ENCODE results near the gene ALOX5AP.
A peak's percentile ranks its signal among the peaks of the same experiment; 100 is the strongest.

ALOX5AP gene

DNA sequence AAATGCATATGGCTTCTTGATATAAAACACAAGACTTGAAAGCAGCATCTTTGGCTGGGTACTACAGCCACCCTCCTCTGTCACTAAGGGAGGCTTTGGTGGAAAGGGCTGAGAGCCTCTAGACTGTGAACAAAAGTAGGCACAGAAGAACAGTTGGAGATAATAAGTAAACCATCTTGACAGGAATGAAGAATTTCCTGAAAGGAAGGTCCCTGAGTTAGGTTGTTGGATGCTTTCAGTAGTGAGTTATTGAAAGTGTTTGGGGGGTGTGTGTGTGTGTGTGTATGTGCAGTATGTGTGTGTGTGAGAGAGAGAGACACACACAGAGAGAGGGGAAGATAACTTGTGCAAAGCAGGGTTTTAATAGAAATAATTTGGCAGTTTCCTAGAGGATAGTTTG is 38.2 kb downstream of the ALOX5AP start:
- no peak for DNase-seq

GRCh38 chr13:30774214-30774730 is 38.9 kb downstream of the ALOX5AP start:
- DNase-seq: no peak

DNA sequence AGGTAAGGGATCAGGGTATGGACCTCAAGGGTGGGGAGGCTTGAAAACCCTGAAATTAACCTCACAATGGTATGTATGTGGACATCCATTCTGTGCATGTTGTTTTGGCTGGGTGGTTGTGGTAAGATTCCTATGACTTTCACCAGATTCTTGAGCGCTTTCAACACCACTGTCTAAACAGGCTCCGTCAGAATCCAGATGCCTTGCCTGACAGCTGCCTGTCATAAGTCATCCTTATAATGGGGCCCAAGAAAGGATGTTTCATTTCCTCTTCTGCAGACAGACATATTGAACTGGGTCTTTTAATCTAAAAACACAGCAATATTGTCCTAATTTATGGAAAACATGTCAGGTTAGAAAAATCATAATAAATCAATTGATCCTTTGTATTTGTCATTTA is 41.3 kb downstream of the ALOX5AP start:
- no peak for DNase-seq

- DNase-seq: no peak
Observed at GRCh38 chr13:30779016-30779415, 43.7 kb downstream of the ALOX5AP start.

DNA sequence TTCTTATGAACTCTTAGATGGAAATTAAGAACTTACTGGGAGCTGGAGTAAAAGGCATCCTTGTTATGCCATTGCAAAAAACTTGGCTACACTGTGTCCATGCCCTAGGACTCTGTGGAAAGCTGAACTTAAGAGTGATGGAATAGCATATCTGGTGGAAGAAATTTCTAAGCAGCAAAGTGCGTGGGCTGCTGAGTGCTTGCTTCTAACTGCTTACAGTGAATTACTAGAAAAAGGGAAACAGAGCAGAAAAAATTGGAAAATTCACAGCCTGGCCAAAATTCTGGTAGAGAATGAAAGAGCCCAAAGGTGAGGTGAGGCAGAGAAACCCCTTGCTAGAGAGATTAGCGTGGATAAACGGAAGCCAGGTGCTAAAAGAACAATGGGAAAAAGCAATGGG is 44.3 kb downstream of the ALOX5AP start:
- DNase-seq: no peak

- DNase-seq: no peak
Observed at GRCh38 chr13:30780338-30780981, 45.1 kb downstream of the ALOX5AP start.

- DNase-seq: no peak
Observed at GRCh38 chr13:30785191-30785850, 50.0 kb downstream of the ALOX5AP start.

DNA sequence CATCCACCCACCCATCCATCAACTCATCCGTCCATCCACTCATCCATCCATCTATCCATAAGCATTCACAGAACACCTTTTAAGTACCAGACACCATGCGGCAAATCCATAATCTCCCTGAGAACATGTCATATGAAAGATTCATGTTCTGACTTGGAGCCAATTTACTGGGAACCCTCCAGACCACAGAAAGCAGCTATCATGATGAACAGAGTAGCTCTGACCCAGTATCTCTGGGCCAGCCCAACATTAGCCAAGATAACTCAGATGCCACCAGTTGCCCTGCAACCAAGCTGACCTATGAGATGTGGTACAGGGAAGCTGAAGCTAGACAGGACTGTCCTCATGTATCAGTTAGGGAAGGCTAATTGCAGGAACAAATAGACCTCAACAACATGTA is 51.3 kb downstream of the ALOX5AP start:
- no peak for DNase-seq

- DNase-seq: no peak
Observed at GRCh38 chr13:30787738-30788525, 52.6 kb downstream of the ALOX5AP start.

- DNase-seq: no peak
Observed at GRCh38 chr13:30789166-30789862, 54.0 kb downstream of the ALOX5AP start.

DNA sequence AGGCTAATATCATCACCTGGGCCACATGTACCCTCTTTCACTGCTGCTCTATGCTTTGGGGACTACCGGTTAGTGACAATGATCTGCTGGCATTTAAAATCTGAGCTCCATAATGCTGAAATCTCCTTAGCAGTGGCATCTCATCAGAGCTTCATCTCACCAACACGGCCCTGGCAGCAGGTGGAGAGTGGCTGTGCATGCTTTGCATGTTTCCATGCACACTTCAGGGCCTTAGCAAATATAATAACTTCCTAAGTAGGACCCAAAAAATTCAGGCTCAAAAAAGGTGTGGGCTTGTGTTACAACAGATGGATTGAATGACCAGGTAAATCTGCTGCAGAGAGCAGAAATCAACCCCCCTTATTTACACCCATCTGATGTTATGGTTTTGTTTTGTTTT is 55.2 kb downstream of the ALOX5AP start:
- no peak for DNase-seq

DNA sequence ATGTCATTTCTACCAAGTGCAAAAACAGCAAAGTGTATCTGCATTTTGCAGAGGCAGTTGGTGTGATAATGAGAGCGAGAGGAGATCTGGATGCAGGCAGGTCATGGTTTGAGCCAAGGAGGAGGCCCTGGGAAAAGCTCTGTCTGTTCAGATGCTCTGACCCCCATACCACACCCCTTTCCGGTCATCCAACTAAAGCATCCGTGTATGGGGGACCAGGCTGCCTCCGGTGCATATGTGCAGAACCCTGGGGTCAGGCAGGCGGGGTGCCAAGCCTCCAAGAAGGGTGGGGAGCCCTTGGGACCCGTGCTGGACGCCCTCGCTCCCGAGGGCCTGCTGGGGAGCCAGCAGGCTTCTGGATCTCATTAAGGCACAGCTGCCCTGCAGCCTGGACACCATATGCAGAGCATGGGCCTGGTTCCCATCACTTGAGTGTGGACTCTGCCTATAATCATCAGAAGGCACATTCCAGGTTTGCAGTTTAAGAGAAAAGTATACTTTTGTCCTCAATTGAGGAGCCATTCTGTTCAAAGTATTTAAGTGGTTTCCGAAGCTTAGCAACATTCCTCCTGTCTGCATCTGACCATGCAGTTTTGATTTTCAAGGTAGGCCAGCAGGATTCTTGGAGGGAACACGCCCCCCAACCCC is 56.1 kb downstream of the ALOX5AP start:
- no peak for DNase-seq

GRCh38 chr13:30792285-30793000 is 57.1 kb downstream of the ALOX5AP start:
- DNase-seq: peak in 1 of 2 experiments; percentile 34

GRCh38 chr13:30796132-30796572 is 60.8 kb downstream of the ALOX5AP start:
- DNase-seq: no peak

DNA sequence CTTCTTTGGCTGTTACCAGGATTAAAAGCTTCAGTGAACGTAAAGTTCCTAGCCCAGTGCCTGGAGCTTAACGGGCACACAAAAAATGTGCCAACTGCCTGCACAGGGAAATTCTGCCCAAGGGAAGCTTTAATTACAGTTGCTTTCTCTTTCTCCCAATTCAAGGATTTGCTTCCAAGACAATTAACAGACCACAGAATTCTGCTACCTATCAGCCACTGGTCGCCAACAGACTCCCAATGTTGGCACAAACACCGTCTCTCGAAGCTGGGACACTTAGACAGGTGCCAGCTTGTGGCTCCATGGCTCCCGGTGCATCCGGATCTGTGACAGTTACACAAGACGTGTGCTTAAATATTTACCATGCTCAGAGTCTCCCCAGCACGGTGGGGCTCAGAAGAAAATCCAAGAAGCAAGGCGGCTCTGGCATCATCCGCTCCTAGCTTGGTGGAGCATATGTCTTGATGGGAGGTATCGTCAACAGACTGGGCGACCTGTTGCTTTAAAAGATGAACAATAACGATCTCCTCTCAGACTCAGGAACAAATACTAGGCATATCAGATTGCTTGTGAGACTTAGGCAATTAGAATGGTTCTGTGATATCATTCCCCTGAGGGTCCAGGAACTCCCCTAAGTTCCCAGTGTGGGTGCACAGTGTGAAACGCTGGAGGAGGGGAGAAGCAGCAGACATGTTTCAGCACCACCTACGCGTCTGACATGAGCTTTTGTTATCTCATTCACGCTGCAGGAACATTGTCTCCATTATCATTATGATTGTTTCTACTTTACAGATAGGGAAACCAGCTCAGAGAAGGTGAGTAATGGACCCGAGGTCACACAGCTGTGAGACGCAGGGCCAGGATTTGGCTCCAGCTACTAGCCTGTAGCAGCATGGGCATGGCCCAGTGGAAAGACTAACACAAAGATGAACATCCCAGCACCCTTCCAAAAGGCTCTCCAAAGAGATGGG is 61.6 kb downstream of the ALOX5AP start:
- DNase-seq: no peak

- no peak for DNase-seq
Observed at GRCh38 chr13:30797847-30798535, 62.6 kb downstream of the ALOX5AP start.

DNA sequence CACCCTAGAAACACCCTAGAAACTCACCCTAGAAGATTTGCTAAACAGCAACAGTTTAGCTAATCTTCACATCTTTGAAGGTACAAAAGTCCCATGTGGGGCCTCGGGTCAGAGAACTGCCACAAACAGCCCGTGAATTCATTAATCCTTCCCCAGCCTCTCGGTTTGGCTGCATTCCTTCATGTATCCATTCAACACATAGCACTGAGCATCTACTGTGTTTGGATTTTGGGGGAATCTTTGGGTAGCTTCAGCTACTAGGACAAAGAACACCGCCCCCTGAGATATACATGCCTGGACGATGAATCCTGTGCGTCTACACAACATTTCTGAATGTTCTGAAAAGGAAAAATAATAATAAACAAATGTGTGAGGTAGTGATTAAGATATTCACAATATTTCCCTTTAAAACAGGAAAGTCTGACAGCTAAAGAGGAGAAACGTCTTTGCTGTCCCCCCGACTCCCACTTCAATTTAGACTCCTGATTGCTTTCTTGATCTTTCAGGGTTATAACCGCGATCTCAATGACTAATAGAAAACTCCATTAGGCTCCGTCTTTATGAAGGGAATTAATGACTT is 63.5 kb downstream of the ALOX5AP start:
- DNase-seq: no peak

GRCh38 chr13:30799356-30799824 is 64.0 kb downstream of the ALOX5AP start:
- no peak for DNase-seq

GRCh38 chr13:30800107-30800506 is 64.8 kb downstream of the ALOX5AP start:
- no peak for DNase-seq
